ES-I3 (cell line): Measurements from ENCODE around the gene CCDC6.
"Not testable (repeated sequence)": the region's sequence is repeated elsewhere in the genome, so short reads cannot be mapped to it uniquely, and the experiment has no call there.

Experiments
- H3K36me3 ChIP-seq: 2 replicates; pipeline ENCODE4 v1.6.1; 2013; ENCODE audit warnings: mild to moderate bottlenecking, low read length, control low read depth, moderate library complexity; ENCODE audit not compliant: insufficient read depth
- H3K4me1 ChIP-seq: 2 replicates; pipeline ENCODE4 v1.6.1; 2013; ENCODE audit warnings: mild to moderate bottlenecking, control low read depth, low read length; ENCODE audit not compliant: insufficient read depth
- H3K9ac ChIP-seq: 2 replicates; pipeline ENCODE4 v1.6.1; 2013; ENCODE audit warnings: low read depth, mild to moderate bottlenecking, low read length, moderate library complexity
- H3K9me3 ChIP-seq: 2 replicates; pipeline ENCODE4 v1.6.1; 2013; ENCODE audit warnings: mild to moderate bottlenecking, low read length, moderate library complexity; ENCODE audit not compliant: control insufficient read depth, insufficient read depth

Gene CCDC6

DNA sequence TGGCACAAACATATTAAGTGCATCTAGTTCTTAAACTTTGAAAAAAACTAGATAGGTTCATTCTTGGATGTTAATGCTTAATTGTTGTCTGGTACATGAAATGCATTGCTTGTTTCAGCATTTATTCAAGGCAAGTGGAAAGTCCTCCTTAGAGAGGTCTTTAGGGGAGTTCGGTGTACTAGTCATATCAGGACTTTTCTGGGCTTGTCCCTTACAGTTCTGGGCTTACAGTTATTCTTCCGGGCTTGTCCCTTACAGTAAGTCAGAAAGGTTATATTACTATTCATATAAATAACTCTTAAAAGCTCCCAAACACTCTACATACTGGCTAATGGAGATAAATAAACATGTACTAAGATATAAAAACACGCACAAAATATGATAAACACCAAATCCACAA is 91.5 kb downstream of the CCDC6 start:
- H3K36me3 ChIP-seq, result peaks cover 7% of the 10 kb centered on the region; the same call in 1 of the 2 replicates
- H3K4me1 ChIP-seq, result no peaks in the 10 kb centered on the region; the same call in 1 of the 2 replicates
- no peaks in the 10 kb centered on the region for H3K9me3 ChIP-seq
- H3K9ac ChIP-seq, result no peak overlapping the region

DNA sequence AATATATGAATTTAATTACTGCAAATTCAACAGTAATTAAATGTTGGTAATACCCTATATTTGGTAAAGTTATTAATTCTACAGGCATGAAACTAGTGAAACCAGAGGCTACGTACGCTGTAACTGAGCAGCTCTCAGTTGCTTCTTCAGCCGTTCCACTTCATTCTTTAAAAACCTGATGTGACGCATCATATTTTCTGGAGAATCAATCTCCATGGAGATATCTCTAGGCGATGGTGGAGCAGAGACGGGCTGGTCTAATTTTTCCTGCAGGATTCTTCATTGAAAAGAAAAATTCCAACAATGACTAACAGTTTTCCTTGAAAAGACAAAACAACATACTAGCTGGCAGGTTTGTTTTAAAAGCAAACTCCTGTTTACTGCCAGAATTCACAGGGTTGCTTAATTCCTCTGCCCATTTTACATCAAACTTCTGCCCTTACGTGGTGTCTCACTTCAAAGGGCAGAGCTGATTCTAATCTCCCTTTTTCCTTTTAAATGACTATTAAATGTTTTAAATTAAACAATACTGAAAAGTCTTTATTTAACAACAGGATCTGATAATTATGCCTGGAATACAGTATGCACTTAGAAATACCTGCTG is 93.7 kb downstream of the CCDC6 start:
- H3K4me1 ChIP-seq, result 0 out of 2 replicates have a peak, but pooled peaks cover 6% of the 10 kb centered on the region
- peaks cover 10% of the 10 kb centered on the region; the same call in 1 of the 2 replicates for H3K36me3 ChIP-seq
- no peaks in the 10 kb centered on the region for H3K9me3 ChIP-seq
- H3K9ac ChIP-seq, result no peak overlapping the region

DNA sequence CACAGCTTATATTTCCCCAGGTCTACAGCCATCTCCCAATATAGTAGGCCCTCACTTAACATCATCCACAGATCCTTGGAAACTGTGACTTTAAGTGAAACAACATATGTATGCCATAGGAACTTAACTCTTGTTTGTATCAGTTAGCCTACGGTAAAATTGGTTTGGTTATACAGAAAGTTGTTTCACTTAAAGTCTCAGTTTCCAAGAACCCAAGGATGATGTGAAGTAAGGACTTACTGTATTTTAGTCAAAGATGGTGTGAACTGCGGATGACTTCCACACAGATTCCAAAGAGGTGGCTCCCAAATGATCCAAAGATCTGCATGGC is 96.7 kb downstream of the CCDC6 start:
- Histone ChIP-seq H3K4me1 (0 out of 2 replicates have a peak, but pooled peaks cover 6% of the 10 kb centered on the region), H3K9me3 (no peaks in the 10 kb centered on the region), H3K36me3 (peaks cover 10% of the 10 kb centered on the region), H3K9ac (no peak overlapping the region)

DNA sequence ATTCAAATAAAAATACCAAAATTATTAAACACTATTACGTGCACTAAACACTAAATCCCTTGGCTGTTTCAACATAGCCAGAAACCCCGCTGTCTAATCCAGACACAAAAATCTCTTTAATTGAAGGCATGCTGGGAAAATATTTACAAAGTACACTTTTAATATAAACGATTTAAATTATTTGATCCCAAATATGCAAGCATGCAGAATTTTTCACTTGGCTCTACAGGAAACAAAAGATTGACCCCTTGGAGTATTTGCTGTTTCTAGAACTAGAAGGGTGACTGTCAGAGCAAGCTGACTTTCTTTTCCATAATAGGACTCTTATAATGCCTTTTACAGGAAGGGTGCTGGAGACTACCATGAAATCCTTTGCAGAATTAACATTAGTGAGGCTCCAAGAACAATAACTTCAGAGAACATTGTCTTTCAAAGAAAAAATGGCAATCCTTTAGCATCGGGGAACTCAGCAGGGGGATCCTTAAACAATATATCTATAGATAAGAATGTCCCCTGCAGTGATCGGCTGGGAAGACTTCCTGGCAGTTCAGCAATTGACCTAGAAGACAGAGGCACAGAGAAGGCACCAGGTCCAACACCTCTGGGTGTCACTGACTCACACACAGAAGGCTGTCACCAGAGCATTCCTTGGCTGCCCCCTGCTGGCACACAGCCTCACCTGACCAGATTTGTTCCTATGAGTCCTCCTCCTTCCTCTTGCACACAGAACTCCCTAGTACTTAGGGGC is 97.3 kb downstream of the CCDC6 start:
- 0 out of 2 replicates have a peak, but pooled peaks cover 6% of the 10 kb centered on the region for H3K4me1 ChIP-seq
- peaks cover 10% of the 10 kb centered on the region for H3K36me3 ChIP-seq
- no peak overlapping the region for H3K9ac ChIP-seq
- no peaks in the 10 kb centered on the region for H3K9me3 ChIP-seq

DNA sequence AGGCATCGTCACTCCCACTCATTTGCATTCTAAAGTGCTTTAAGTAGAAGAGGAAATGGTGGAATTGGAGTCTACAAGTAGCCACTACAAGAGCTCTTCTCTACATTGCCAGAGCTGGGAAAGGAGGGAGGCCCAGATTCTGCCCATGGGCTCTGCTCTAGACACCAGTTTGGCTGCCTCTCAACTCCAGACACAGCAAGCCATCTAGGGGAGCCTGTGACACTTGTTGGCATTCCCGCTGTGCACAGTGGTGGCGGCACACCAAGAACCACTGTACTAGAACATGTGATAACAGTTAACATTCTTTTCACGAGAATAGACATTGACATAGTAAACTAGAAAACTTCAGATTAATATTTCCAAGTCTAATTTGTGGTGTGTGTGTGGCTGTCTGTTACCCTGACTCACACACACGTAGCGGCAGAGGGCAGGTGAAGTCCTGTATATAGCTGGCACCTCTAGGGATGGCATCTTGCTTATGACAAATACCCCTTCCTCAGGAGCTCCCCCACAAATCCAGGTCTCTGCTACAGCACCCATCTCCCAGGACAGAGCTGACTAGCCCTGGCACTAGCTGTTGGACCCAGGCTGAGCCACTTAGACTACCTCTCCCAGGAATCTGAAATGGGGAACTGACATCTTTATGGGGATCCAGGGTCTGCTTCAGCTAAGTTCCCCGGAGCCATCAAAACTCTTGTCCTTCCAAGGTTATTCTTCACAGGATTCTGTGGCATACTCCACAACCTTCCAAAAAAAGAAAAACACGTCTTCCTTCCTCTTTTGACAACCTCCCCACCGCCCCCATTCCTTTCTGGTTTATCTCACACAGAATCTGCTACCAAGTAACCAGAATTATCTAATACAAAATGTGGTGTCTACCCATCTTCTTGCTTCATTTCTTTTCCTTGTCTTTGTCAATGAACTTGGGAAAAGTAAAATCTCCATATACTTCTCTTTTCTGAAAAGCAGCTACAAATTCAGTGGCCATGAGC is 98.4 kb downstream of the CCDC6 start:
- Histone ChIP-seq H3K9ac (no peak overlapping the region), H3K36me3 (peaks cover 10% of the 10 kb centered on the region), H3K4me1 (0 out of 2 replicates have a peak, but pooled peaks cover 6% of the 10 kb centered on the region), H3K9me3 (no peaks in the 10 kb centered on the region)

DNA sequence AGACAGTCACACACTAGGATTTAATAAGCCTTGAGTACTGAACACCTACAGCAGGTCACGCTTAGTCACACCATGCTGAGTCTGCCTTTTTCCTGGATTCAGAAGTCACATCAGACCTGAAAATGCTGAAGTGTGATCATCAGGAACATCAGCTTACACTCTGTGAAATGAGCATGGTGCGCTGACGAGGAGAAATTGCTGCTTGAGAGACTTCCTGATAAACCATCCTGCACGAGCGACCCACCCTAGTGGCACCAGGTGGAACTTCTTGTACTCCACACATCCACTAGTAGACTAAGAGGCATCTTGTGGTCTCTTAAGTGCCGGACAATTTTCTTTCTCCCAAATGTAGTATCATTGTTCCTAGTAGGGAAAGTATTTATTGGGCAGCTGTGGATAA is 101.3 kb downstream of the CCDC6 start:
- Histone ChIP-seq H3K9me3 (no peaks in the 10 kb centered on the region), H3K36me3 (peaks cover 8% of the 10 kb centered on the region), H3K4me1 (0 out of 2 replicates have a peak, but pooled peaks cover 6% of the 10 kb centered on the region), H3K9ac (no peak overlapping the region)

DNA sequence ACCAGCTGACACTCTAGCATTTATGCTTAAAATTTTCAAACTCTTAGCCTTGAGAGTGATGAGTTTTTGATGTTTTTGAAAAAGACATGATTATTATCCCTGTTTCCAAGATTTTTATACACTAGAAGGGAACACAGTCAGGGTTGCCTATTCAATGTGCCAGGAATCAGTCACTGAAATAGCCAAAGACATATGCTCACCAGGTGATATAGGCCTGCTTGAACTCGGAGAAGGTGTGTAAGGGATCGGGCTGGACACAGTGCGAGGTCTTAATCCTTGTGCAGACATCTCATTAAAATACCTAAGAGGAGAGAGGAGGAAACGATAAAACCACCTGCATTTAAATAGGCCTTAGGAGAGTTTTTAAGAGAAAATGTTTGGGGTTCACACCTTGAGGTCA is 102.1 kb downstream of the CCDC6 start:
- Histone ChIP-seq H3K9ac (no peak overlapping the region), H3K4me1 (0 out of 2 replicates have a peak, but pooled peaks cover under 1% of the 10 kb centered on the region), H3K36me3 (peaks cover 8% of the 10 kb centered on the region), H3K9me3 (no peaks in the 10 kb centered on the region)

DNA sequence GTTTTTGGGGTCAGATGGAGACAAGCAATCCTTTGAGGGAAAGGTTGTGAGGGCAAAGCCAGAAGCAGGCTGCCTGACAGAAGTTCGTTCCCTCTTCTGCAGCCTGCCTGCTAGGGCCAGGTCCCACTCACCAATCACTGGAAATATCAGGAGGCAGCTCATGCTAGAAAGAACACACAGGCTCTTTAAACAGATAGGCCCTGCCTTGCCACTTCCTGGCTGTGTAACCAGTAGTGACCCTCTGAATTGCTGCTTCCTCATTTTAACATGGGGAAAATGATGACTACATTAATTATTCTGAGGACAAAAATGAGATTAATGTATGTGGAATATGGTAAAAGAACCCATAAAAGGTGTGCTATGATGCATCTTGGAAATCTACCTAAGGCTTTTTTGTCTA is 102.6 kb downstream of the CCDC6 start:
- no peaks in the 10 kb centered on the region for H3K9me3 ChIP-seq
- no peaks in the 10 kb centered on the region for H3K4me1 ChIP-seq
- H3K36me3 ChIP-seq, result peaks cover 8% of the 10 kb centered on the region
- H3K9ac ChIP-seq, result no peak overlapping the region

DNA sequence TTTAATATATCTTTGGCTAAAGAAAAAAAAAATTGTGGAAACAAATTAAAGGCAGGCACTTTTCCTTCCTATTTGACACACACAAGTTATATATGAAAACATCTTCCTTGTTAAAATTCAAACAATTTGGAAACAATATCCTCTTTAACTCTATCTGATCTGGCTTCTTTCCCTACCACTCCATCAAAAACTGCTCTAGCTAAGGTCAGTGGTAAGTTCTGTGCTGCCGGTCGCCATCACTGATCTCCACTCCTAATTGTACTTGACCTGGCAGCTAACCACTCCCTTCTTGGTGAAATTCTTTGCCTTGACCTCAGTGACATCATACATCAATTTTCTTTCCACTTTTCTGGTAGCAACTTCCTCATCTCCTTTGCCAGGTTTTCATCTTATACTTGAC is 105.2 kb downstream of the CCDC6 start:
- no peaks in the 10 kb centered on the region for H3K9me3 ChIP-seq
- H3K36me3 ChIP-seq, result peaks cover 4% of the 10 kb centered on the region
- H3K4me1 ChIP-seq, result no peaks in the 10 kb centered on the region
- H3K9ac ChIP-seq, result no peak overlapping the region

DNA sequence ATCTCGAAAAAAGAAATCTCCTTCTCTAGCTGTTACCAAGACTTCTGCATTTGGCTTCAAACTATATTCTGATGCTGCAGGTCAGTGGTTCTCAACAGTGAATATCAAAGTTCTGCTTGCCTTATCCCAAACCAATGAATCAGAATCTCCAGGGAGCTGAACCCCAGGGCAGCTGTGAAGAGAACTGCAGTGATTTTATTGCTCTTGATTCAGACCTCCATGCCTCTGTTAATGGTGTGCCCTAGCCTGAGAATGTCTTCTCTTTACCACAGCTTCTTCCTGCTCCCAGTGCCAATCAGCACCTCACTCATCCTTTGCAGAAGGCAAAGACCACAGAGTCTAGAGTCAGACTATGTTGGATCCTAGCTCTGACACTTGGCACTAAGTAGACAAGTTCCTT is 106.9 kb downstream of the CCDC6 start:
- no peaks in the 10 kb centered on the region for H3K9me3 ChIP-seq
- H3K9ac ChIP-seq, result no peak overlapping the region
- no peaks in the 10 kb centered on the region for H3K4me1 ChIP-seq
- H3K36me3 ChIP-seq, result peaks cover 4% of the 10 kb centered on the region; the same call in 1 of the 2 replicates

DNA sequence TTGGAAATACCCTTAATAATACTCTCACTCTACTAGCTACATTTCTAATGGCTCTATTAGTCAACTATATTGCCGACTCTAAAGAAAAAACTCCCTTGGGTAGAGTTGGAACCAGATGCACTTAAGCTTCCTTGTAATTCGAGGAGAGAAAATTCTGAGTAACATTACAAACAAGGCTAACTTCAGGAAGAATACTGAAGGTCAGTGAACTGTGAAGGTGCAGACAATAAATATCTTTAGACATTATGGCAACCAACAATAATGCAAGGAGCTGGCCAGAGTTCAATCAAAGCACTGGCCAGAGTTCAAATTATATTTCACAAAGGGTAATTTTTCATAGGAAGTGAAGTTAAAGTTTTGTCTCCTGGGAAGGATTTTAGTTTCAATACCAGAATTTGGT is 112.4 kb downstream of the CCDC6 start:
- no peaks in the 10 kb centered on the region for H3K4me1 ChIP-seq
- peaks cover 7% of the 10 kb centered on the region for H3K36me3 ChIP-seq
- H3K9ac ChIP-seq, result no peak overlapping the region
- no peaks in the 10 kb centered on the region for H3K9me3 ChIP-seq

DNA sequence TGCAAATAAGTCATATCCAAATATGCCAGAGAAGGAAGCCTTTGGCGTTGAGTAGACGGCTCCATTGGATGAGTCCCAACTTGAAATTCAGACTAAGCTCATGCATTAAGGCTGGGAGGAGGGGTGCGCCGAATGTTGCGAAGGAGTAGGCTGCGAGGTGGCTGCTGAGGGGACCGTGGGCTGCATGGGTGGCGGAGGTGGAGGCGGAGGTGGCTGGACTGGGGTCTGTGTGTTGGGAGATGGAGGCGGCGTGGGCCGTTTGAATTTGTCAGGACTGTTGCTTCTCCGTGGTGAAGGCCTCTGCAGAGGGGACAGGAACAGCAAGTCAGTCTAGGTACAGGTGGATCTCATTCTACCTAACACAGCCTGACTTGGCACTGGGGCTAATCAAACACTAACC is 113.5 kb downstream of the CCDC6 start:
- no peaks in the 10 kb centered on the region for H3K4me1 ChIP-seq
- no peak overlapping the region for H3K9ac ChIP-seq
- peaks cover 7% of the 10 kb centered on the region for H3K36me3 ChIP-seq
- H3K9me3 ChIP-seq, result no peaks in the 10 kb centered on the region

DNA sequence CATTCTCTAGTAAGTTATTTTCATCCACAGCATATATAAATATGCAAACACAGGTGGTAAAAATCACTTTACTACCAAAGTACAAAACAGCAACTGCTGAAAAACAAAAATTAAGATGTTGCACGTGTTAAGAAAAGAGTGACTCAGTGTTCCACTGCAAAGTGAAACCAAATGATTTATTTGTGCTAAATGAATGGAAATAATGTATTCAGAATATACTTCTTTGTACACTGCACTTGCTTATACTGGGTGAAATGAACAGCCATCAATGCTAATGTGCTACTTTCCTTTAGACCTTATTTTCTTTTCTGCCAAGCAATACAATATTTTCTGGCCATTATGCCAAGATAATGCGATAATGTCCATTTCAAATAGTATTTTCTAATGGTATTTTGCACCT is 114.8 kb downstream of the CCDC6 start:
- no peak overlapping the region for H3K9ac ChIP-seq
- H3K9me3 ChIP-seq, result no peaks in the 10 kb centered on the region
- H3K4me1 ChIP-seq, result no peaks in the 10 kb centered on the region
- H3K36me3 ChIP-seq, result peaks cover 7% of the 10 kb centered on the region

DNA sequence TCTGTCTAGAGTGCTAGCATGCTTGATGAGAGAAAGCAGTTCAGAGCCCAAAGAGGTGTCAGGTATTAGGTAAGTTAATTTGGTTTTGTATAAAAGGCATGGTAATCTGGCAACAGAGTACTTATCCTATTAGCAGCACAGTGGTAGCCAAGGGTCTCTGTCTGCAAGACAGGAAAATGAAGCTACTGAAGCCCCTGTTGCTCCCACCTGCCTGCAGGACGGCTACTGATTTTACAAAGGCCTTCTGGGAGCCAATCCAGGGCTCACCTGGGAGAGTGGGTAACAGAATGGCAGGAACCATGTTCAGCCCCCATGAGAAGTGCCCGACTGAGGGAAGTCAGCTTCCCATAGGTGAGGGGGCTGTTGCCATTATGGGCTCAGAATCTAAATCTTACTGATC is 116.3 kb downstream of the CCDC6 start:
- H3K9me3 ChIP-seq, H3K9ac ChIP-seq, H3K4me1 ChIP-seq, H3K36me3 ChIP-seq: not testable (repeated sequence)
